Measurements from ENCODE around the gene ARL5A. TPM values are rescaled to one million over a fixed set of nuclear protein-coding genes. Genes with fewer than 3 reads are reported as not detected.
"Not testable (repeated sequence)": the region's sequence is repeated elsewhere in the genome, so short reads cannot be mapped to it uniquely, and the experiment has no call there.

ARL5A gene
- total RNA-seq, 1 donor from 2014 or later: 39.6 TPM

DNA sequence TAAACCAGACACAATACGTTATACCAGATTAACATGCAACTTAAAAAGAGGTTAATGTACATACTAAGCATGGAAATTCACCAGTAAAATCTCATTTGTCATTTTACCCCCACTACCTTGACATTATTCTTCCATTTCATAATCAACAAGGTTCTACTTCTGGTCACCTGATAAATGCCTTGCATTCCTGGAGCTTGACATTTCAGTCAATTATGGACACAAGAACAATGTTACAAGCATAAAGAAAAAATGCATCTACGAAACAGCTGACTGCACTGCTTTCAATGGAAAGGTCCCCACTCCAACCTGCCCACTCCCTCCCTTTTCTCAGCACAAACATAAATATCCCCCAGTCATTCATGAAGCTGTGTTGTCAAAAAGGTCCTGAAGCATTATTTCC is 31.4 kb downstream of the ARL5A start:
- intact Hi-C loops (cut with micrococcal nuclease): no loop called here

DNA sequence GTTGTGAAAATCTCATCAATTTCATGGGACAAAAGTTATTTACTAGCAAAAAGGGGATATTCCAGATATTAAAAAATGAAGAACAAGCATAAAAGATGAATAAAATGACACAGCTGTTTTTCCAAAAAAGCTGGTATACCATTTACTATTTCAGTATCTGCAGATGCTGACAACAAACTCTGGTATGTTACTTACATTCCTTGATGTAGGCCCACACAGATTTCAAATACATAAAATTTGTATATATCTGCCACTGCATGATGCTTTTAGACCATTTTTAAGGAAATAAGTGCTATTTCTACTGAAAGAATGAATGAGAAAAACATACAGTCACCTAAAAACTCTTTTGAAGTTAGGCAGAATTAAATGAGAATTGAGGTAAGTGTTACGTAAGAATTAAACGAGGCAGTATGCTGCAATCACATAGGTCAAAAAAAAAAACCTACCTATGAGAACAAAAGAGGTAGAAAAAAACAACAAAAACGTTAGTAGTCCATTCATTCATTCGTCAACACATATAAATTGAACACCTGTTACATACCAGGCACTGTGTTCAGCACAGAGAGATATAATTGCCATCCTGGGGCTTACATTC is 32.5 kb downstream of the ARL5A start:
- intact Hi-C loops (cut with micrococcal nuclease): no loop called here

DNA sequence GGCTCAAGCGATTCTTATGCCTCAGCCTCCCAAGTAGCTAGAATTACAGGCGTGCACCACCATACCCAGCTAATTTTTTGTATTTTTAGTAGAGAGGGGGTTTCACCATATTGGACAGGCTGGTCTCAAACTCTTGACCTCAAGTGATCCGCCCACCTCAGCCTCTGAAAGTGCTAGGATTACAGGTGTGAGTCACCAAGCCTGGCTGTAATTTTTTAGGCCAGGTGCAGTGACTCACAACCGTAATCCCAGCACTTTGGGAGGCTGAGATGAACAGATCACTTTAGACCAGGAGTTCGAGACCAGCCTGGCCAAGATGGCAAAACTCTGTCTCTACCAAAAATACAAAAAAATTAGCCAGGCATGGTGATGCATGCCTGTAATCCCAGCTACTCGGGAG is 33.8 kb downstream of the ARL5A start:
- intact Hi-C loops (cut with micrococcal nuclease): not testable (repeated sequence)

DNA sequence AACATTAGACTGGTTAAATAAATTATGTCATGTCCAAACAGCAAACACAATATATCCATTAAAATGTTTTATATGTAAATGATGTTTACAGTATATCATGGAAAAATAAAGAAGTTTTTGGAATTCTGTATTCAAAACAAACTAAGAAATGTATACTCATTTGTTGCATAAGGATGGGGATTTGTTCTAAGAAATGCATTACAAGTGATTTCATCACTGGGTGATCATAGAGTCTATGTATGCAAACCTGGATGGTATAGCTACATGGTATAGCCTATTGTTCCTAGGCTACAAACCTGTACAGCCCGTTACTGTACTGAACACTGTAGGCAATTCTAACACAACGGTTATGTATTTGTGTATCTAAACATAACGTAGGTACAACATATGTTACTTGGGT is 35.1 kb downstream of the ARL5A start:
- intact Hi-C loops (cut with micrococcal nuclease): no loop called here

DNA sequence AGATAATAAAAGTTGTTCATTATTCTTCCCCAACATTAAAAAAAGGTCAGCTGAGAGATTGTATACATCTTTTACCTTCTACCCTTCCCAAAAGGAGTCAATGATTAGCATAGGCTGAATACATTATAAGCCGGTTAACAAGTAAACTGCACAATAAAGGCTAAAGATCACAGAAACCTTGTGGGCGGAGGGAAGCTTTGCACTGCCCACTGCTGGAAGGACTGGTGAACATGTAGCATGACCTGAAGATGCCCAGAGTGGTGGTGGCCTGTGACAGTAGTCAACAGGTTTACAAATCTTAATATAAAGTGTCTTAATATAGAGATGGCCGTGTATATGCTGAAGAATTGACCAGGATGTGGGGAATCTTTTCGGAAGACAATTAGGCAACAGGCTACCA is 35.6 kb downstream of the ARL5A start:
- intact Hi-C loops (cut with micrococcal nuclease): no loop called here

DNA sequence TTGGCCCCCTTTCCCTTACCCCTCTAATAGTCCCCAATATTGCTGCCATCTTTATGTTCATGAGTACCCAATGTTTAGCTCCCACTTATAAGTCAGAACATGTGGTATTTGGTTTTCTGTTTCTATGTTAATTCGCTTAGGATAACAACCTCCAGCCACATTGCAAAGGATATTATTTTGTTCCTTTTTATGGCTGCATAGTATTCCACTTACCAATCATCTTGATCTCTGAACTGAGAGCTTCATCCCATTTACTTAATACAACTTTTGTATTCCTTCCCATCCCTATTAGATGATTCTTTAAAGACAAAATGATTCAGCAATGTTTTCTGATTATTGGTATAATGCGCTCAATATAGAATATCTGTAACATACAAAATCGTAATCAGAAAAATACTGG is 36.7 kb downstream of the ARL5A start:
- intact Hi-C loops (cut with micrococcal nuclease): no loop called here

DNA sequence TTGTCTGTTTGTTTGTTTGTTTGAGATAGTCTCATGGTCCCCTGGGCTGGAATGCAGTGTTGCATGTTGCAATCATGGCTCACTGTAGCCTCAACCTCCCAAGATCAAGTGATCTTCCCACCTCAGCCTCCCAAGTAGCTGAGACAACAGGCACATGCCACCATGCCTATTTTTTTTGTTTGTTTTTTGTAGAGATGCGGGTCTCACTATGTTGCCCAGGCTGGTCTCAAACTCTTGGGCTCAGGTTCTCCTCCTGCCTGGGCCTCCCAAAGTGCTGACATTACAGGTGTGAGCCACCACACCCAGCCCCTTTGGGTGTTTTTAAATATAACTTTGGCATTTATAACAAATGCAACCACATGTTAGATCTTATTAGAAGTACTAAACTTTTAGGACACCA is 37.5 kb downstream of the ARL5A start:
- intact Hi-C loops (cut with micrococcal nuclease): no loop called here

DNA sequence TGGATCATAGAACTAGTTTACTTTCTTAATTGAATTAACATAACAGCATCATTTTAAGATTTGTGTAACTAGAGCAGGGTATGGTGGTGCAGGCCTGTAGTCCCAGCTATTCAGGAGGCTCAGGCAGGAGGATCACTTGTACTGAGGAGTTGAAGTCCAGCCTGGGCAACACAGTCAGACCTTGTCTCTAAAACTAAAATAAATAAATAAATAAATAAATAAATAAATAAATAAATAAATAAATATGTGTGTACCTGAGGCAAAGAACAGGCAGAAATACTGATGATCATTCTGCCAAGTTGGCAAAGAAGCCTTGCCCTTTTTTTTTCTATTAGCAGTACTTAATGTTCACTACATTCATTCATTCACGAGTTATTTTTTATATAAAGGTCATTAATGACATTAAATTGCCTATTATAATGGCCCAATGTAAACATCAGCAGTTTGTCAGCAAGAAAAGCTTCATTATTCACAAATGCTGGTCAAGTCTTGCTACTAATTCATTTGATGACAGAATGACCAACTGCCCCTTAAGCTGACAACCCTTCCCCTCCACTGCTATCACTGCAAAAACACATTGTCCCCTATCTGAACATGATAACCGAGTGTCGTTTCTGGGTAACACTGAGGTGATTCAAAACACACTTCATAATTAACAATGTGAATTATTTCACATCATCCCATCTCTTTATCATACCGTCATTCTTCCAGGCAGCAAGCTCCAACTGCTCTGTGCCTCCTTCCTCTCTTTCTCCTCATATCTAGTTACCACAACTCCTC is 39.0 kb downstream of the ARL5A start:
- intact Hi-C loops (cut with micrococcal nuclease): no loop called here

DNA sequence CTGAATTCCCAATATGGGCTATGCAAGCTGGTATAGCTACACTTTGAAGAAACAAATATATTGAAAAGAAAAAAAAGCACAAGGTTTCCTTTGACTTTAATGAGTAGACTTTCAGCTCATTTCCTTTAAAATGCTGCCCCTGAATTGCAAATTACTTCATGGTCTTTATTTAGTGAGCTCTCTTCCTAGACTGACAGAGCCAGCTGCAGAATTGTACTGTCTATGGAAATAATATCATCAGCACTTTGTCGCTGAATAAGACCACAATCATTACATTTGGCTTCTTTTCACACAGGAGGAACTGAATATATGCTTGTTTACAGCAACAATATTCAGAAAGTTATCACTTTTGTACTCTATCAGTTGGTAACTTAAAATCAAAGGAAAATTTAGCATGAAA is 41.7 kb downstream of the ARL5A start:
- intact Hi-C loops (cut with micrococcal nuclease): no loop called here

DNA sequence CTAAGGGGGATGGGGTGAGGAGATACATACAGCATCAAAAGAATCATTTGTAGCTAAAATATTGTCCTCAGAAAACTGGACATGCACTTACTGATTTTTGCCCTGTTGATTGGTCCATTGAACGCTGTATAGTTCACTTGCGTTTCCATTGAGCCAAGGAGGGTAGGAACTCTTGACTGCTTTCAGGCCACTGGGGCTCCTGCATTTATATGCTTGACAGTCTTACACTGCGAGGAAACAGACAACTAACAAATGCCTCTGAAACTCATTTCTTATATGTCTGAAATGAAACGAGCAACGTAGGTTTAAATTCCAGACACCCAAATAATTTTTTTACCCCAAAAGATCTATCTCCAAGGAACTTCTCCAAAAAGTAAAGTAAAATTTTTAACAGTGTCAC is 42.1 kb downstream of the ARL5A start:
- intact Hi-C loops (cut with micrococcal nuclease): no loop called here

DNA sequence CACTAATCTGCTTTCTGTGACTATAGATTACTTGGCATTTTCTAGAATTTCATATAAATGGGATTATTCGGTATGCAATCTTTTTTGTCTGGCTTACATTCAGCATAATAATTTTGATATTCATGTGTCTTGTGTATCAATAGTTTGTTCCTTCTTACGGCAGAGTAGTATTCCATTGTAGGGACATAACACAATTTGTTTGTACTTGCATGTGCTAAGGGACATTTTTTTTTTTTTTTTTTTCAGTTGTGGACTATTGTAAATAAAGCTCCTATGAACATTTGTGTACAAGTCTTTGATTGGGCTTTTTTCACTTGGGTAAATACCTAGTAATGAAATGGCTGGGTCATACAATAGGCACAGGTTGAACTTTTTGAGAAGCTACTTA is 45.1 kb downstream of the ARL5A start:
- intact Hi-C loops (cut with micrococcal nuclease): no loop called here

DNA sequence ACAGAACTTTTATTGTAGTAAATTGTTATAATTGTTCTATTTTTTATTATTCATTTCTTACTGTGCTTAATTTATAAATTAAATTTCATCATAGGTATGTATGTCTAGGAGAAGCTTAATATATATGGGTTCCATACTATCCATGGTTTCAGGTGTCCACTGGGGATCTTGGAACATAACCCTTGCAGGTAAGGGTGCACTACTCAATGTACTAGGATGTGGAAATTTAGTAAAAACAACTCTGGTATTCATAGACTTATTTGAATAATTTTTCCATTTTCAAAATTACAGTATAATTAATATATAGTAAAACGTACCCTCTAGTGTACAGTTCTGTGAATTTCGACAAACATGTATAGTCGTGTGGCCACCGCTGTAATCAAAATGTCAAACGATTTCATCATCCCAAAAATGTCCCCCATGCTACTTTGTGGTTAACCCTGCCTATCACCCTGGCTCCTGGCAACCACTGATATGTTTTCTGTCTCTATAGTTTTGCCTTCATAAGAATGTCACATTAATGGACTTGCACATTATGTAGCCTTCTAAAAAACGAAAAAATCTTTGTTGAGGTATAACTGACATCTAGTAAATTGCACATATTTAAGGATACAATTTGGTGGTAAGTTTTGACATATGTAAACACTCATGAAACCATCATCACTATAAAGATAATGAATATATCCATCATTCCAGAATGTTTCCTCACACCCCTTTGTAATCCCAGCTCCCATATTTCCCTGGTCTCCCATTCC is 45.7 kb downstream of the ARL5A start:
- intact Hi-C loops (cut with micrococcal nuclease): no loop called here

DNA sequence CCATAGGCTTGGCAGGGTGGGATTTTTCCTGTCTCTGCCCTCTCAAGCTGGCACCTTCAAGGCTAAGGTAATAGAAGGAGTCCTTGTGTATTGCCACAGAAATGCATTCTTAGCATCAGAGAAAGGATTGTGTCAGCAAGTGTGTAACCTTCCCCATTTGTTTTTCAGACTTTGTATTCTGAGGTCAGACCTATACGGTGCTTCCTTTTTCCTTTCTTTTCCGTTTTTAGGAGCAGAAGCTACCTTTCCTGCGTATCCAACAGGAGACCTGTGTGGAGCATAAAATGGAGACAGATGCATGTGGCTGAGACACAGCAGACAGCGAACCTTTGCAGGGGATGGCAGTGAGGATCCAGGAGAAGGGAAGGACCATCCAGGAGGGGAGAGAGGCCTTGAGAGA is 46.6 kb downstream of the ARL5A start:
- intact Hi-C loops (cut with micrococcal nuclease): no loop called here

DNA sequence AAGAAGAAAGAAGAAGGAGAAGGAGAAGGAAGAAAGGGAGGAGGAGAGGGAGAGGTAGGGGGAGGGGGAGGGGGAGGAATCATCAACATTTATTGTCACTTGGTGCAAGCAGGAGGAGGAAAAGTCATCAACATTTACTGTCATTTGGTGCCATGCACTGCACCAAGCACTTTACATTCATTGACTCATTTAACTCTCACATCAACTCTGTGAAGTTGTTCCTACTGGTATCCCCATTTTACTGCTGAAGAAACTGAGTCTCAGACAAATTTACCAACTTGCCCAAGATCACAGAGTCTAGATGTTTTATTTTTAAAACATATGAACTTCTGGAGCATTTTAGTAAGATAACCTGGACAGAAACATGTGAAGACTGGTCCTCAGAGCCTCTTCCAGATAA is 47.3 kb downstream of the ARL5A start:
- intact Hi-C loops (cut with micrococcal nuclease): no loop called here

DNA sequence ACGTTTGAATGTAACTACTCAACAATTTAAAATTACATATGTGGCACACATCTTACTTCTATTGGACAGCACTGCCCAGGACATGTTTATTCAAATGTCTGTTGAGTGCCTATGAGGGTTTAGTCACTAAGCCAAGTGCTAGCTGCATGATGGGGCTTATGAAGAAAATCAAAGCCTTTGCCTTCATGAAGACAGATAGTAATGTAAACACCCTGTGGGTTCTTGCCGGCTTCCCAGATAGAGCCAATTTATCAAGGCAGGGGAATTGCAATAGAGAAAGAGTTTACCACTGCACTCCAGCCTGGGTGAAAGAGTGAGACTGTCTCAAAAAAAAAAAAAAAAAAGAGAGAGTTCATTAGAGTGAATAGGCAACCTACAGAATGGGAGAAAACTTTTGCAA is 50.3 kb downstream of the ARL5A start:
- intact Hi-C loops (cut with micrococcal nuclease): no loop called here

DNA sequence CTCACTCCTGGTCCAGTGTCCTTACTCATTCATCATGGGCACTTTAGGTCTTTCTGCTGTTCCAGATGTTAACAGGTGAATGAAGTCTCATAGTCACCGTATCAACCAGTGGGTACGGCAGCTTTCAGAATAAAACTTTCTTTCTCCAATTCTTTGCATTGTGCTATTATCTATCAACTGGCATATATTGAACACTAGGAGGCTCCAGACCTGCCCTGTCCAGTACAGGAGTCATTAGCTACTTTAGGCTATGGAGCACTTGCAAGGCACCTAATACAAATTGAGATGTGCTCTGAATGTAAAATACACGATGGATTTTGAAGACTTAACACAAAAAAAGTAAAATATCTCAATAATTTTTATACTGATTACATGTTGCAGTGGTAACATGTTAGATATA is 50.7 kb downstream of the ARL5A start:
- intact Hi-C loops (cut with micrococcal nuclease): no loop called here

DNA sequence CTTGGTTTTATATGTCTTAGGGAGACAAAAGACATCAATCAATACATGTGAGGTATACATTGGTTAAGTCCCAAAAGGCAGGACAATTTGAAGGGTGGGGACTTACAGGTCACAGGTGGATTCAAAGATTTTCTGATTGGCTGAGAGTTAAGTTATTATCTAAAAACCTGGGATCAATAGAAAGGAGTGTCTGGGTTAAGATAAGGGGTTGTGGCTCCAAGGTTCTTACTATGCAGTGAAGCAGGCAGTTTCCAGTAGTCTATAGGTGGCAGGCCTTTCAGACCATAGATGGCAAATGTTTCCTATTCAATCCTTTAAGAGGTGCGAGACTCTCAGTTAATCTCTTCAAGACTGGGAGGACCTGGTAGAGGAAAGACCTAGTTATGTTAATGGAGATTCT is 51.9 kb downstream of the ARL5A start:
- intact Hi-C loops (cut with micrococcal nuclease): no loop called here

DNA sequence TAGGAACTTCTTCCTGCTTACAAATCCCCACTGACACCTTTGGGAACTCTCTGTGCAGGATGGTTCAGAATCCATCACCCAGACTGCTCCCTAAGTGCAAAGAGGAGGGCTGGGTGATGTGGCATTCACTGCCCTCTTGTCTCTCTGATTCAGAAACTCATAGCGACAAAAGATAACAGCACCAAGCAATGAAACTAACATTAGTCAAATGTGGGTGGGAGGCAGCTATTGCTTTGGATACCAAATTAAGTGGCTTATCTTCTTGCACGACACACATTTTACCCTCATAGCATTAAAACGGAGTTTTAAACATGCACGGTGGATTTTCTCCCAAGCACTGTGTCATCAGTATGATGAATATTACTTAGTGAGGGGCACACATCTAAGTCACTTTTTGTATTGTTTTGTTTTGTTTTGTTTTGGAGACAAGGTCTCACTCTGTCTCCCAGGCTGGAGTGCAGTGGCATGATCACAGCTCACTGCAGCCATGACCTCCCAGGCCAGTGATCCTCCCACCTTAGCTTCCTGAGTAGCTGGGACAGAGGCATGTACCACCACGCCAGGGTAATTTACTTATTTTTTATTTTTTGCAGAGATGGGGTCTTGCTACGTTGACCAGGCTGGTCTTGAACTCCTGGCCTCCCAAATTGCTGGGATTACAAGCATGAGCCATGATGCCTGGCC is 53.0 kb downstream of the ARL5A start:
- intact Hi-C loops (cut with micrococcal nuclease): no loop called here

DNA sequence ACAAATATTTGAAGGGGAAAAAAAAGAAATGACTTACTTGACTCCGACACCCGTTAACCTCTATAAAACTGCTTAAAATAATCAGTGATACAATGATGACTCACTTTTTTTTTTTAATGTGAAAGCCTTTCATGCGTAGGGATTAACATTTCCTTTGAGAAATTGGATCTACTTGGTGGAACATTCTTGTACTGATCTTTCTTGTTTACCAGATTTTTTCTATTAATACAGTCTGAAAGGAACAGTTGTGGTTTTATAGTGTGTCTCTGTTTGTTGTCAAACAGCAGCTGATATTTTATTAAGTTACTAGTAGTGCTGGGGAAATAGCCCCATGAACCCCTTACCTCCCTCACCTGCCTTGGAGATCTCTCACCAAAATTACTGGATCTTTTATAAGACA is 53.7 kb downstream of the ARL5A start:
- intact Hi-C loops (cut with micrococcal nuclease): no loop called here

DNA sequence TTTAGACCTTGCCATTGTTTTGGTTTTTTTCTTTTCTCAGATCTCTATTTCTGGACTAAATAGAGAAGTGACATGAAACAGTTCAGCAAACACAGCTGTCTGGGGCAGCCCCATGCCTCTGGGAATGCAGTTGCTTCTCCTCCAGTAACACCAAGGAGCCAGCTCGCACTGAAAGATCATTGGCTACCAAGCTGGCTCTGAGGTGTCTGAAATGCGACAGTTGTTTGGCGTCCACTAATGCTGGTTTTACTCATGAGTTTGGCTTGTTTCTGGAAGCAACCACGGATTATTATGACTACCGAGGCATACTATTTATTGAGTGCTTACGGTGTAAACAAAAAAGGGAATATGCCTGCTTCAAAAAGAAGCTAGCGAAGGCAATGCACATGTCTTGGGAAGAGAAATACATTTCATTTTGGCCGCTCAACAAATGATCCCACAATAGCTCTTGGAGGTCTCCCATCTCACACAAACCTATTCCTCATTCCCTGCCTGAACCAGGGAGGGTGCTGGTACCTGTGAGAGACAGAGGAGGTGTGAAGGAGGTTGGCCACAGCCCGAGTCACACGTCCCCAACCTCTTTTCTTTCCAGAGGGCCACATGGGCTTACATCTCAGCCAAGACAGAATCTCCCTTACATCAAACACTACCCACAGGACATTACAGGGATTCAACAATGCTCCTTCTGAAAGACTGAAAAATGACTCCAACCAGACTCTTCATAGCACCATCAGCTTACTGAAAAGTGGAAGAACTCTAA is 56.4 kb downstream of the ARL5A start:
- intact Hi-C loops (cut with micrococcal nuclease): no loop called here

DNA sequence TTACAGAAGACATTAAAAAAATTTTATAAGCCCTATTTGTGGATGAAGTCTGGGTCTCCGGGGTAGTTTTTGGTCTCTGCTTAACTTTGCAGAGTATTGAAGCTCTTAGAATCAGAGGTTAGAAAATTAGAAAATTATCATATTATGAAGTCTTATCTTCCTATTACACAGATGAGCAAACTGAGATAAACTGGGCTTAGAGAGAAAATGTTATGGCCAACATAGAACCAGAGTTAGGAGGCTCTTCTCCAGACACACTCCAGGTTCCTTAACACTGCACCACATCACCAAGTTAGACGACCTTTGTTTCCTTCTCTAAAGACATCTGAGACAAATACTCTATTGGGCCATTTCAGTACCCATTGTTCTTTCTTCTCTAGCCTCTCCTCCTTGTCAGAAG is 57.2 kb downstream of the ARL5A start:
- intact Hi-C loops (cut with micrococcal nuclease): no loop called here
